Right renal pelvis (tissue), 4 donors: ENCODE data around the gene UNC50. TPM values are rescaled to one million over a fixed set of nuclear protein-coding genes. Genes with fewer than 3 reads are reported as not detected.
"Not testable (repeated sequence)": the region's sequence is repeated elsewhere in the genome, so short reads cannot be mapped to it uniquely, and the experiment has no call there.

ENCODE experiments used
- DNase-seq, 4 donors: peaks; one replicate each; pipeline ENCODE4 v3.0.0-alpha.2; 2013; ENCODE audit warnings: low read depth in 4 of 4, low spot score in 3 of 4, missing footprints in 1 of 4
- polyA plus RNA-seq, 4 donors: library from polyadenylated mRNA; unstranded; fragments of 120-200 nt; gene quantifications; one replicate each; pipeline ENCODE4 v1.2.1, GENCODE V29; 2013; ENCODE audit not compliant: insufficient read length in 4 of 4

Gene UNC50
- polyA plus RNA-seq, 4 donors: 71.7 to 84.8 (median 75.5) TPM

DNA sequence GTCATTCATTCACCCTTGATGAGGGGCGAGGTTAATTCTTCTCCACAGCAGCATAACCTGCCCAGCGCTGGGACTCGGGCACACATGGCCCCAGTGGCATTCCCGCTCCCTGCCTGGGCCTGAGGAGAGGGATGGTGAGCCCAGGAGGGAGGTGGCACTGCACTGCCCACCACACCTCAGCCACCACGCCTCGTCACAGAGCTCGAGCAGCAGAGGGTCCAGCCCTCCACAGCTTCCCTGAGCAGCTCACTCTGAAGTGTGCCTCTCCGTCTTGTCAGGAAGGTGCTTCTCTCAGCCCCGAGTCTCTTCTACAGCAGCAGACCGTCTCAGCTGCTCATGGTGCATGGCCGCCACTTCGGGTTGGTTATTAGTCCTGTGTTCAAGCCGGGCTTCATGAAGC is 35.0 kb upstream of the UNC50 start:
- no peak for DNase-seq

DNA sequence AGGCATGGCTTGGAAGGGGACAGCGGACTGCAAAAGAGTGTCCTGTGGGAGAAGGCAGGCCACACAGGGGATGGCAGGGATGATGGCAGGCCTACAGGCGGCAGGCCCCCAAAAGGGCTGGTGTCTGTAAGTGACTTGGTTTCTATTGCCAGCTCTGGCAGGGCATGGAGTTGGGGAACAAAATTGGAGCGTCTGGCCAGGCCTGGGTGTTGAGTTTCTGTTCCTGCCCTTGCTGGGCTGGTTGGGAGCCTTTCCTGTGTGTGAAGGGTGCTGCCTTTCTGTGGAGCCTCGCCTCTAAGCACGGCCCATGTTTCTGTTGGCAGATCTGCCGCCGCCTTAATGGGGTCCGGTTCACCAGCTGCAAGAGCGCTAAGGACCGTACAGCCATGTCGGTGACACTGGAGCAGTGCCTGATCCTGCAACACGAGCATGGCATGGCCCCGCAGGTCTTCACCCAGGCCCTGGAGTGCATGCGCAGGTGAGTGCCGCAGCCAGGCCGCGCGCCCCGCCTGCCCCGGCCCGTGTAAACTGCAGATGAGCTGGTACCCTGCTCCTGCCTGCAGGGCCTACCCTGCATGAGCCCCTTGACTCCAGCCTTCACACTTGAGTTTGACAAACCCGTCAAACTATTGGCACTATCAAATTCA is 31.6 kb upstream of the UNC50 start:
- no peak for DNase-seq

DNA sequence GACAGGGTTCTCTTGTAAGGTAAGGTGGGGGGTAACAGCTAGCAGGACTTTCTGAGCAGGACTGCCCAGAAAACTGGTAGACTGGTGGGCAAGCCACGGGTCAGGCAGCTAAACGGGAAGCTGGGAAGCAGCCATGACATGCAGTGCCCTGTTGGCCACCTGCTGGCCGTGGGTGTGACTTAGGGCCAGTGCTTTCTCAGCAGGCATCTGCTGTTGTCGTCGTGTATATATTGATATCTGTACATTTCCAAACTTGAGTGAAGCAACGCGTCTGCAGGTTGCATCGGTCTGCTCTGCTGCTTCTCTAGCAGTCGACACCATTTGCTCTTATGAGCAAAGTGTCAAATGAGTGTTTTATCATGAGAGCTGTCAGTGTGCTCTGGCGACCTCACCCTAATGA is 31.1 kb upstream of the UNC50 start:
- no peak for DNase-seq

DNA sequence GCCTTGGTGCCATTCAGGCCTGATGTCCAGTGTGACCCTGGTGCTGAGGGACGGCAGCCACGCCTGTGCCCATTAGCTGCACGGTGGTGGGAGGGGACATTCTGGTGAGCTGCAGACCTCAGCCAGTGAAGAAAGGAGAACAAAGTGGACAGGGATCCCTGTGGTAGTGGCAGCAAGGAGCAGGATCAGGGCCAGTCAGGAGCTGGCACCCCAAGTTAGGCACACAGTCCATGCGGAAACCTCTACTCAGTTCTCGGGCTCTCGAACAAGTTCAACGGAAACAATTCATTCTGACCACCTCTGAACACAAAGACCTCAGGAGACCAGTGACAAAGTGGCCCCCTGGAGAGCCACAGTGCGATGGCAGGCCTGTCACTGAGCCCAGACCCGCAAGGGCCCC is 30.2 kb upstream of the UNC50 start:
- DNase-seq: no peak

DNA sequence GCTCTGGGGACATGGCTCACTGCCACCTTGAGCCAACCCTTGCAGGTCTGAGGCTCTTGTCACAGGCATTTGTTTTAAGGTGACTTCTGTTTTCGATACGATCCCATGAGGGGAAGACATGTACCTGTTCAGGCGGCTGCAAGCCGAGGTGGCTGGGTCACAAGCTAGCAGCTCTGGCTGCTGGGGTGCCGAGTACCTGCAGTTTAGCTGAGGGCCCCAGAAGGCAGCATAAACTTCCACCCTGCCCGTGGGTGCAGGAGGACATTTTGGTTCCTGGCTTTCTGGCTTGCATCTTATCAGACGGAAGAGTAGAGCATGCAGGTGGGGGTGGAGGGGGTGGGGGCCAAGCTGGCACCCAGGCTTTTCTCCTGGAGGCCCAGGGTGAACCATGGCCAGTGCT is 28.5 kb upstream of the UNC50 start:
- no peak for DNase-seq

- no peak for DNase-seq
These were observed 27.6 kb upstream of the UNC50 start for GRCh38 chr2:98580656-98581284.

DNA sequence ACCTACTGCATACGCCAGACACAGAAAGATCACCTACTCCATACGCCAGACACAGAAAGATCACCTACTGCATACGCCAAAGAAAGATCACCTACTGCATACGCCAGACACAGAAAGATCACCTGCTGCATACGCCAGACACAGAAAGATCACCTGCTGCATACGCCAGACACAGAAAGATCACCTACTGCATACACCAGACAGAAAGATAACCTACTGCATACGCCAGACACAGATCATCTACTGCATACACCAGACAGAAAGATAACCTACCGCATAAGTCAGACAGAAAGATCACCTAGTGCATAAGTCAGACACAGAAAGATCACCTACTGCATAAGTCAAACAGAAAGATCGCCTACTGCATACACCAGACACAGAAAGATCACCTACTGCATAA is 25.9 kb upstream of the UNC50 start:
- DNase-seq: no peak

GRCh38 chr2:98583276-98583675 is 25.1 kb upstream of the UNC50 start:
- DNase-seq: no peak

- DNase-seq: no peak
These were observed 24.4 kb upstream of the UNC50 start for GRCh38 chr2:98583816-98584618.

DNA sequence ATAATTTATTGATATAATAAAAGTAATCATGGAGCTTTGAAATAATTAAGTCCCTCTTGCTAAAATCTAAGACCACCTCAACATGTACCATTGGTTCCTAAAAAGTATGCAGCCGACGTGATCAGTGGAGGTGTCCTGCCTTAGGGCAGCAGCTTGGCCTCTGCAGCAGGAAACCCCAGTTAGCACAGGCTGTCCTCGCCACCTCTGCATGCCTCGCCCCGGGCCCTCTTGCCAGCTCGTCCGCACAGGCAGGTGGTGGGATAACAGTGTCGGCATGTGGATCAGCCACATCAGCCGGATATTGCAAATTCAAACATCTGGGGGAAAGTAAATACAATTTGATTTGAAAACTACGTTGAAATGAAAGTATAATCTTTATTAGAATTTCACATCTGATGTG is 23.0 kb upstream of the UNC50 start:
- no peak for DNase-seq

DNA sequence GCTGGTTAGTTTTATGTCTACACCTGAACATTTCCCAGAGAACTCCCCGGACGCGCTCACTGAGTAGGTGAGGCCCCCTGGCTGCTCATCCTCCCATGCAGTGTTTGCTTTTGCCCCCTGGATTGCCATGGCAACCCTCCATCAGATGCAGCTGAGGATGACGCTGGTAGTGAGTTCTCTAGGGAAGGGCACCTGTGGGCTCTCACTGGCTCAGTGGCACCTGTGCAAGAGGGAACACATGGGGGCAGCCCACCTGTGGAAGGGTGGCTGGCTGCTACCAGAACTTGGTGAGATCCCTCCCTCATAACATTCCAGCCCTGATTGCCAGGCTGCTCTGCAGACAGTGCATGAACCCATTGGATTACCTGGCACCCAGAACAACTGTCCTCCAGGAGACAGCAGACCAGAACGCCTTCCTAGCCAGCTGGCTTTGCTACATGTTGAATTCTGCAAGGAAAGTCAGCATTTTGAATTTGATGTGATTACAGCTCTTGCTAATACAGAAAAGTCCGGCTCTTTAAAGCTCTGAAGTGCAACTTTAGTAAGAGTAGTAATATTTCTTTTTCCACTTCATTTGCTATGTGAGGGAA is 21.7 kb upstream of the UNC50 start:
- no peak for DNase-seq

DNA sequence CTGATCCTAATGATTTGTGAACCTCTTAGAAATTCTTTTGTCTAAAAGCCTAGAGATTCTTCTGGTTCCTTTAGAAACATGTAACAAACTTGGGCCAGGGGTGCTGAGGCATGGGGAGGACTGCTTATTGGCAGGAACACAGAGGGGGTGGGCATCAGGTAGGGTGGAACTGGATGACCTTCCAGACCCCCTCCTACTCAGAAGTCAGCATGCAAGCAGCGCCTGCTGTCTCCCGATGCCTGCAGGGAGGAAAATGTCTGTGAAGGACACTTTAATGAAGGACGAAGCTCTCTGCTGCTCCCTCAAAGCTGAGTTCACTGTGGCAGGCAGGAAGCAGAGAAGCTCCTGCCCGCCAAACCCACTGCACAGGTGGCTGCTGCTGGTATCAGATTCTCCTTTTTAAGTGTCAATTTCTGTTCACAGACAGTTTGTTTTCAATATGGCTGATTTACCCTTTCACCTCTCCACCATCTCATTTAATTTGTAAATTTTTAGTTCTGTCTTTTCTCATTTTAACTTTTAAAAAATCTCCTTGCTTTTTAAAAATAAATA is 19.4 kb upstream of the UNC50 start:
- DNase-seq: no peak

DNA sequence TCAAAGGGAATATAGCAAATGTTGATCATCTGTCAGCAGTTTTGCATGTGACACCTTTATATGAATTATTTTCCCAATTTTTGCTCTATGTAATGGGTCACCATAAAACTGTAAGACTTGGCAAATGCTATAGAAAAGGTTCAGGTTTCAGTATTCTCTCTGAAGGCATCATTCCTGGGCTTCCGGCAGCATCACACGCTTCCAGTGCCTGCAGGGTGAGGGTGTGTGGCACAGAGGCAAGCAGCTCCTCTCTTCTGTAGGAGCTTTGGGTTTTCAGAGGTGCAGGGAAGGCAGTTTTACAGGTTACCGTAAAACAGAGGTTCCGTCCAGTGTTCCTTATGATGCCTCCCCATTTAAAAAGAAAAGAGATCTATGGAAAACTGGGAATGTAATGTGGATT is 18.9 kb upstream of the UNC50 start:
- no peak for DNase-seq

- no peak for DNase-seq
These were observed 15.8 kb upstream of the UNC50 start for GRCh38 chr2:98592565-98592964.

DNA sequence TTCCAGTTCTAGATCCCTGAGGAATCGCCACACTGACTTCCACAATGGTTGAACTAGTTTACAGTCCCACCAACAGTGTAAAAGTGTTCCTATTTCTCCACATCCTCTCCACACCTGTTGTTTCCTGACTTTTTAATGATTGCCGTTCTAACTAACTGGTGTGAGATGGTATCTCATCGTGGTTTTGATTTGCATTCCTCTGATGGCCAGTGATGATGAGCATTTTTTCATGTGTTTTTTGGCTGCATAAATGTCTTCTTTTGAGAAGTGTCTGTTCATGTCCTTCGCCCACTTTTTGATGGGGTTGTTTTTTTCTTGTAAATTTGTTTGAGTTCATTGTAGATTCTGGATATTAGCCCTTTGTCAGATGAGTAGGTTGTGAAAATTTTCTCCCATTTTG is 13.7 kb upstream of the UNC50 start:
- DNase-seq: not testable (repeated sequence)

- DNase-seq: no peak
These were observed 9.5 kb upstream of the UNC50 start for GRCh38 chr2:98598781-98599428.

- DNase-seq: no peak
These were observed 6.8 kb upstream of the UNC50 start for GRCh38 chr2:98601532-98602132.

DNA sequence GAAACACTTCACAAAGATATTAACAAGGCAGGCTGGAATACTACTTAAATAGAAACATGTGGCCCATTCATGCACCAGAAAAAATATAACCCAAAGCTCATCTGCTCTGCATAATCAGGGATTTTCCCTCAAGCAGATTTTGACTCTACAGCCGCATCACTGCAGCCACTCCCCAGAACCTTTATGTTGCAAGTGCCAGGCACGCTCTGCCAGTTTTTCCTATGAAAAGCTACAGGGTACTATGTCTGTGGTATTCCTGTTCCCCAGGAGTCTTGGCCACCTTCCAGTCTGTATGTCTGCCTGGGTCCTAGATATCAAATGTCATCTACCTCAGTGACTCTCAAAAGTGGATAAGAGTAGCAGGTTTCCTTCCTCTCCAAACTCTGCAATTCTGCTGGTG is 3.8 kb upstream of the UNC50 start:
- no peak for DNase-seq

DNA sequence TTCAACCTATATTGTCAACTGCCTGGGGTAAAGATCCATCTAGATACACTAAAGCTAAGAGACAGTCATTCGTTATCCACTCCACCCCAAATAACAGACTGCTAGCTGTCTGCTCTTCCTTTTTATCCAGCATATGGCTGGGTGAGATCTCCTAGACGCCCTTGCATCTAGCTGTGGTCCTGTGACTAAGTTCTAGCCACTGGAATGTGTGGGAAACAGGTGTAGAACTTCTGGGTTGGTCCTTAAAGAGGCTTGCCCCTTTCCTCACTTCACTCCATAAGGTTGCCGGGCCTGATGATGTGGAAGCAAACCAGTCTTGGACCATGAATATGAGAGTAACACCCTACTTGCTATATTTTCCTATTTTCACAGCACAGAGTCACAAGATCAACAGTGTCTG is 3.3 kb upstream of the UNC50 start:
- DNase-seq: no peak

- DNase-seq: no peak
These were observed 2.0 kb upstream of the UNC50 start for GRCh38 chr2:98606431-98606830.
